Adrenal gland (tissue), 5 donors: ENCODE measurements around the gene SZT2.

Source experiments
- CTCF ChIP-seq, 6 experiments: fragments of 450-650 bp in 4 of 6; fragments of 200-600 bp in 2 of 6; sonication (generic) in 1 of 6; IDR thresholded peaks; 1 replicate in 5 of 6; 2 replicates in 1 of 6; pipeline versions ENCODE4 v1.5.1 to v1.8.0; 2016 to 2021; ENCODE audit warnings: antibody characterized with exemption in 6 of 6, mild to moderate bottlenecking in 2 of 6, moderate library complexity in 1 of 6
- POLR2A ChIP-seq, 2 donors: fragments of 450-650 bp; IDR thresholded peaks; one replicate each; pipeline ENCODE4 v1.6.1; 2017; ENCODE audit warnings: antibody characterized with exemption in 2 of 2, mild to moderate bottlenecking in 2 of 2, moderate library complexity in 1 of 2
- donor health status: DM: no; HTN: no; CAD: no.

DNA sequence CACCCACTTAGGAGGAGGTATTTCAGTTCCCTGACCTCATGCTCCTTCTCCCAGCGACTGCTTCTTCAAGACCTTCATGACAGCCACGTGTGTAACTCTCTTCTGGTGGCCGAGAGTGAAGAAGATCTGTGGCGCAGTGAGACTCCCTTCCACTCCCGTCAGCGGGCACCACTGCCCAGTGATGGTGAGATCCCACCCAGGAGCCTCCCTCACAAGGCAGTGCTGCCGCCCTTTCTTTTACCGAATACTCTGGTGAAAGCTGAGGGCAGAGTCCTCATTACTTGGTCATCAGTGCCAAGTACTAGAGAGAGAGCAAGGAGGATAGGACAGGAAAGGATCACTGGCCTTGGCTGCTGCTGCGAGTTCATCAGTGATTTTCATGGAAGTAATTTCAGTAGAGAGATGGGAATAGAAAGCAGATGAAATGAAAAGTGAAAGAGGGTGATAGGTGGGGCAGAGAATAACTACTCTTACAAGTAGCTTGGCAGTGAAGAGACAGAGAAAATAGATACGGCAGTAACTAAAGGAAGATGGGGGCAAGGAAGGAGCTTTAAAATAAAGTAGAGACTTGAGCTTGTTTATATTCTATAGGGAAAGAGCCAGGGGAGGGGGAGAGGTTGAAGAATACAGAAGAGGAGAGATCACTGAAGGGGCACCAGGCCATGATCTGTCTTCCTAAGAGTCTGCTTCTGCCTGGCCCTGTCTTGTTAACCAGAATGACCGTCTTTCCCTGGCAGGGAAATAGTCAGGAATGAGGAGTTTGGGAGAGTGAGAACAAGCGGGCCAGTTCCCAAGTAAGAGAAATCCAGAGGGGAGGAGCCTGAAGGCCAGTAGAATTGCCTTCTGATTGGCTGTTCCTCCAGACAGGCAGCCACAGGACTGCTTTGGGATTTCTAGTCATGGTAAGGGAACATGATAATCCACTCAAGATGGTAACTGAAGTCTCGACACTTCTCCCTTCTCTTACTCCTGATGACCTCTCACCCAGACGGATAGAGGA is 45.7 kb downstream of the SZT2 start:
- no peak for TF ChIP-seq CTCF (IDR thresholded peaks at IDR 0.05)
- TF ChIP-seq POLR2A (IDR thresholded peaks at IDR 0.05): no peak
